Nephron progenitor cell (in vitro differentiated cells): ENCODE data around the gene SLIT1.

Experiments used
- DNase-seq: peaks from one replicate; pipeline ENCODE4 v3.0.0; 2021
- H3K27ac Mint-ChIP-seq: 2 replicates; pipeline ENCODE4 v1.8.0; 2021; ENCODE audit warnings: mild to moderate bottlenecking, moderate library complexity, mixed read lengths
- H3K27me3 Mint-ChIP-seq: 2 replicates; pipeline ENCODE4 v1.8.0; 2021; ENCODE audit warnings: mild to moderate bottlenecking, low read depth, mixed read lengths; ENCODE audit not compliant: poor library complexity
- H3K36me3 Mint-ChIP-seq: 2 replicates; pipeline ENCODE4 v1.8.0; 2021; ENCODE audit warnings: low read depth, mixed read lengths
- H3K4me1 Mint-ChIP-seq: 2 replicates; pipeline ENCODE4 v1.8.0; 2021; ENCODE audit warnings: mixed read lengths
- H3K4me3 Mint-ChIP-seq: 2 replicates; pipeline ENCODE4 v1.8.0; 2021; ENCODE audit warnings: mild to moderate bottlenecking, moderate library complexity, mixed read lengths
- H3K9me3 Mint-ChIP-seq: 2 replicates; pipeline ENCODE4 v1.8.0; 2021; ENCODE audit warnings: mild to moderate bottlenecking, moderate library complexity, mixed read lengths
- CTCF ChIP-seq: fragments of 200-600 bp; sonication (generic); IDR thresholded peaks from 2 replicates; pipeline ENCODE4 v1.5.0; 2021; ENCODE audit warnings: antibody characterized with exemption

The SLIT1 gene

GRCh38 chr10:97025613-97026242 lies 160.0 kb downstream of the SLIT1 start:
- no peaks in the 10 kb centered on the region for H3K9me3 Mint-ChIP-seq
- DNase-seq, result peak; percentile 51
- H3K4me1 Mint-ChIP-seq, result peaks cover 14% of the 10 kb centered on the region
- no peak overlapping the region for H3K27ac Mint-ChIP-seq
- TF ChIP-seq CTCF, result peak; percentile 64
- H3K36me3 Mint-ChIP-seq, result no peaks in the 10 kb centered on the region
- H3K4me3 Mint-ChIP-seq, result no peak overlapping the region
- no peaks in the 10 kb centered on the region for H3K27me3 Mint-ChIP-seq

GRCh38 chr10:97024168-97025073 lies 161.3 kb downstream of the SLIT1 start:
- DNase-seq, result no peak

GRCh38 chr10:97023401-97024167 lies 162.2 kb downstream of the SLIT1 start:
- H3K9me3 Mint-ChIP-seq, result no peaks in the 10 kb centered on the region
- H3K36me3 Mint-ChIP-seq, result no peaks in the 10 kb centered on the region
- no peak for DNase-seq
- peaks cover 17% of the 10 kb centered on the region for H3K4me1 Mint-ChIP-seq
- no peak overlapping the region for H3K27ac Mint-ChIP-seq
- no peak for TF ChIP-seq CTCF
- H3K4me3 Mint-ChIP-seq, result no peak overlapping the region
- no peaks in the 10 kb centered on the region for H3K27me3 Mint-ChIP-seq

More at GRCh38 chr10:97024168-97025073, 161.3 kb downstream of the SLIT1 start:
- no peak for TF ChIP-seq CTCF
- Mint-ChIP-seq H3K9me3 (no peaks in the 10 kb centered on the region), H3K36me3 (no peaks in the 10 kb centered on the region), H3K4me3 (no peak overlapping the region), H3K27ac (no peak overlapping the region), H3K4me1 (peaks cover 17% of the 10 kb centered on the region), H3K27me3 (no peaks in the 10 kb centered on the region)

- no peaks in the 10 kb centered on the region for H3K27me3 Mint-ChIP-seq
- H3K36me3 Mint-ChIP-seq, result no peaks in the 10 kb centered on the region
- no peak for TF ChIP-seq CTCF
- peaks cover 17% of the 10 kb centered on the region for H3K4me1 Mint-ChIP-seq
- H3K9me3 Mint-ChIP-seq, result no peaks in the 10 kb centered on the region
- DNase-seq, result no peak
- no peak overlapping the region for H3K4me3 Mint-ChIP-seq
- H3K27ac Mint-ChIP-seq, result no peak overlapping the region
Observed at GRCh38 chr10:97022616-97023015, 163.1 kb downstream of the SLIT1 start.

- Mint-ChIP-seq H3K9me3 (no peaks in the 10 kb centered on the region), H3K27ac (no peak overlapping the region), H3K27me3 (peaks cover 4% of the 10 kb centered on the region), H3K4me3 (no peak overlapping the region), H3K4me1 (peaks cover 24% of the 10 kb centered on the region), H3K36me3 (no peaks in the 10 kb centered on the region)
- no peak for DNase-seq
- TF ChIP-seq CTCF, result no peak
Observed at GRCh38 chr10:97020452-97021400, 165.0 kb downstream of the SLIT1 start.
